HG03196 (cell line): Measurements from ENCODE around the gene RANBP3L.
"Not testable (repeated sequence)": the region's sequence is repeated elsewhere in the genome, so short reads cannot be mapped to it uniquely, and the experiment has no call there.

Source experiments
- ATAC-seq: cut with Tn5 transposase; IDR thresholded peaks from one replicate; pipeline ENCODE4 v1.9.1; 2021; ENCODE audit not compliant: unreplicated experiment

The RANBP3L gene

GRCh38 chr5:36214436-36214835, 87.3 kb downstream of the RANBP3L start:
- ATAC-seq = no peak

- no peak for ATAC-seq
These were observed 92.0 kb downstream of the RANBP3L start for GRCh38 chr5:36209664-36210063.

GRCh38 chr5:36208786-36209185, 92.9 kb downstream of the RANBP3L start:
- ATAC-seq = no peak

GRCh38 chr5:36206913-36207312, 94.8 kb downstream of the RANBP3L start:
- no peak for ATAC-seq

GRCh38 chr5:36205329-36205728, 96.4 kb downstream of the RANBP3L start:
- ATAC-seq = no peak

GRCh38 chr5:36202521-36202961, 99.2 kb downstream of the RANBP3L start:
- no peak for ATAC-seq

- ATAC-seq = no peak
These were observed 101.2 kb downstream of the RANBP3L start for GRCh38 chr5:36200513-36200912.

- no peak for ATAC-seq
These were observed 102.1 kb downstream of the RANBP3L start for GRCh38 chr5:36199620-36200019.

GRCh38 chr5:36198783-36199182, 102.9 kb downstream of the RANBP3L start:
- not testable (repeated sequence) for ATAC-seq
